A549 (cell line): ENCODE results near the gene GPR78.

Experiments used
- CHD4 ChIP-seq: fragments of 200-600 bp; sonication (generic); IDR thresholded peaks from 2 replicates; pipeline ENCODE4 v1.6.1; 2016; ENCODE audit warnings: antibody characterized with exemption, mild to moderate bottlenecking, borderline replicate concordance
- EP300 ChIP-seq, 2 experiments: fragments of >200 bp; sonication (Bioruptor Twin); formaldehyde crosslinking; IDR thresholded peaks; 2 replicates in 1 of 2; 3 replicates in 1 of 2; pipeline ENCODE4 v1.6.1; 2016 to 2017
- ESRRA ChIP-seq: fragments of 150-350 bp; IDR thresholded peaks from 2 replicates; pipeline ENCODE4 v1.6.1; 2014; ENCODE audit warnings: mild to moderate bottlenecking, low read length, borderline replicate concordance
- TFCP2L1 ChIP-seq: fragments of 250-450 bp; sonication (Bioruptor Pico); IDR thresholded peaks from 2 replicates; pipeline ENCODE4 v1.5.0; 2021; ENCODE audit warnings: mild to moderate bottlenecking
- TF ChIP-seq, protein P1 (sequence below): fragments of >200 bp; sonication (Bioruptor Twin); formaldehyde crosslinking; IDR thresholded peaks from 3 replicates; pipeline ENCODE4 v1.5.1; 2016
- TF ChIP-seq, protein P2 (sequence below): IDR thresholded peaks from 2 replicates; pipeline ENCODE4 v1.6.1; 2012
- TF ChIP-seq, protein P3 (sequence below): IDR thresholded peaks from 2 replicates; pipeline ENCODE4 v1.6.1; 2012; ENCODE audit warnings: low read depth, borderline replicate concordance

DNA sequence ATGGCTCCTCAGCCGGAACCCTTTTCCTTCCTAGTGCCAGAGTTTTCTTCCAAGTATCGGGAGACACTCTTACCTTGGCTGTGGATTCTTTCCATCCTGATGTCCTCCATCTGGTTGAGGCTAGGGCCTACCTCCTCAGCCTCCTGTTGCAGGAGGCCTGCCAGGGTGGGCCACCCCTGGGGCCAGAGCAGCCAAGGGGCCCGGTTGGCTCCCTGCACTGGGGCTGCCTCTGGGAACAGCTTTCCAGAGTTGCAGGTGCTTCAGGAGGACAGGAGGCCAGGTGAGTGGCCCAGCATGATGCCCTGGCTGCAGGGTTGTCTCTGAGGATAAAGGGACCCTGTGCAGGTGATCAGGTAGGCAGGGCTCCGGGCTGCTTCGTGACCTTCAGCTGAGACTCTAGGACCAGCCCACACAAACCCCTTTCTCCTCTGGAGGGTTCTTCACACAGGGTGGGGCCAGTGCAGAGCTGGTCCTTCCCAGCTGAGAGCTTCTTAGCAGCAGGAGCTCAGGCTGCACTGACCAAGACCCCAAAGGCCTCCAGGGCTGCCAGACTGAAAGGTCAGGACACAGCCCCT, 5.3 kb upstream of the GPR78 start:
- TF ChIP-seq, protein P1, sequence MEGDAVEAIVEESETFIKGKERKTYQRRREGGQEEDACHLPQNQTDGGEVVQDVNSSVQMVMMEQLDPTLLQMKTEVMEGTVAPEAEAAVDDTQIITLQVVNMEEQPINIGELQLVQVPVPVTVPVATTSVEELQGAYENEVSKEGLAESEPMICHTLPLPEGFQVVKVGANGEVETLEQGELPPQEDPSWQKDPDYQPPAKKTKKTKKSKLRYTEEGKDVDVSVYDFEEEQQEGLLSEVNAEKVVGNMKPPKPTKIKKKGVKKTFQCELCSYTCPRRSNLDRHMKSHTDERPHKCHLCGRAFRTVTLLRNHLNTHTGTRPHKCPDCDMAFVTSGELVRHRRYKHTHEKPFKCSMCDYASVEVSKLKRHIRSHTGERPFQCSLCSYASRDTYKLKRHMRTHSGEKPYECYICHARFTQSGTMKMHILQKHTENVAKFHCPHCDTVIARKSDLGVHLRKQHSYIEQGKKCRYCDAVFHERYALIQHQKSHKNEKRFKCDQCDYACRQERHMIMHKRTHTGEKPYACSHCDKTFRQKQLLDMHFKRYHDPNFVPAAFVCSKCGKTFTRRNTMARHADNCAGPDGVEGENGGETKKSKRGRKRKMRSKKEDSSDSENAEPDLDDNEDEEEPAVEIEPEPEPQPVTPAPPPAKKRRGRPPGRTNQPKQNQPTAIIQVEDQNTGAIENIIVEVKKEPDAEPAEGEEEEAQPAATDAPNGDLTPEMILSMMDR: no peak
- TF ChIP-seq TFCP2L1 (CRISPR knock-in tag) (no peak), ESRRA (no peak), EP300 (IDR thresholded peaks at IDR 0.05) (no peak), CHD4 (no peak)
- TF ChIP-seq, protein P2, sequence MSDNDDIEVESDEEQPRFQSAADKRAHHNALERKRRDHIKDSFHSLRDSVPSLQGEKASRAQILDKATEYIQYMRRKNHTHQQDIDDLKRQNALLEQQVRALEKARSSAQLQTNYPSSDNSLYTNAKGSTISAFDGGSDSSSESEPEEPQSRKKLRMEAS: no peak
- TF ChIP-seq, protein P3, sequence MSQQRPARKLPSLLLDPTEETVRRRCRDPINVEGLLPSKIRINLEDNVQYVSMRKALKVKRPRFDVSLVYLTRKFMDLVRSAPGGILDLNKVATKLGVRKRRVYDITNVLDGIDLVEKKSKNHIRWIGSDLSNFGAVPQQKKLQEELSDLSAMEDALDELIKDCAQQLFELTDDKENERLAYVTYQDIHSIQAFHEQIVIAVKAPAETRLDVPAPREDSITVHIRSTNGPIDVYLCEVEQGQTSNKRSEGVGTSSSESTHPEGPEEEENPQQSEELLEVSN: no peak
